Ishikawa (cell line): ENCODE data around the gene RAP2C.
A peak's percentile ranks its signal among the peaks of the same experiment; 100 is the strongest.

ENCODE experiments used
- CEBPB ChIP-seq: IDR thresholded peaks from 2 replicates; pipeline ENCODE4 v1.6.1; 2012
- CREB1 ChIP-seq: IDR thresholded peaks from 2 replicates; pipeline ENCODE4 v1.6.1; 2012; ENCODE audit warnings: low read depth
- EGR1 ChIP-seq: IDR thresholded peaks from 2 replicates; pipeline ENCODE4 v1.6.1; 2012
- EP300 ChIP-seq: IDR thresholded peaks from 2 replicates; pipeline ENCODE4 v1.6.1; 2012; ENCODE audit warnings: borderline replicate concordance
- FOXM1 ChIP-seq: IDR thresholded peaks from 2 replicates; pipeline ENCODE4 v1.6.1; 2012; ENCODE audit warnings: low read depth, borderline replicate concordance
- NFIC ChIP-seq: IDR thresholded peaks from 2 replicates; pipeline ENCODE4 v1.6.1; 2012
- RAD21 ChIP-seq: IDR thresholded peaks from 2 replicates; pipeline ENCODE4 v1.6.1; 2012; ENCODE audit warnings: low read depth
- TAF1 ChIP-seq: IDR thresholded peaks from 2 replicates; pipeline ENCODE4 v1.6.1; 2012; ENCODE audit warnings: low read depth, mild to moderate bottlenecking
- TCF12 ChIP-seq: IDR thresholded peaks from 2 replicates; pipeline ENCODE4 v1.6.1; 2012; ENCODE audit warnings: low read depth
- TEAD4 ChIP-seq: IDR thresholded peaks from 2 replicates; pipeline ENCODE4 v1.6.1; 2012
- USF1 ChIP-seq: IDR thresholded peaks from 2 replicates; pipeline ENCODE4 v1.6.1; 2012
- YY1 ChIP-seq: IDR thresholded peaks from 2 replicates; pipeline ENCODE4 v1.6.1; 2012; ENCODE audit warnings: low read depth
- ZBTB7A ChIP-seq: IDR thresholded peaks from 2 replicates; pipeline ENCODE4 v1.6.1; 2012; ENCODE audit warnings: low read depth
- TF ChIP-seq, protein P1 (sequence below): IDR thresholded peaks from 2 replicates; pipeline ENCODE4 v1.6.1; 2012; ENCODE audit warnings: low read depth, mild to moderate bottlenecking
- TF ChIP-seq, protein P2 (sequence below): IDR thresholded peaks from 2 replicates; pipeline ENCODE4 v1.6.1; 2012

The RAP2C gene

DNA sequence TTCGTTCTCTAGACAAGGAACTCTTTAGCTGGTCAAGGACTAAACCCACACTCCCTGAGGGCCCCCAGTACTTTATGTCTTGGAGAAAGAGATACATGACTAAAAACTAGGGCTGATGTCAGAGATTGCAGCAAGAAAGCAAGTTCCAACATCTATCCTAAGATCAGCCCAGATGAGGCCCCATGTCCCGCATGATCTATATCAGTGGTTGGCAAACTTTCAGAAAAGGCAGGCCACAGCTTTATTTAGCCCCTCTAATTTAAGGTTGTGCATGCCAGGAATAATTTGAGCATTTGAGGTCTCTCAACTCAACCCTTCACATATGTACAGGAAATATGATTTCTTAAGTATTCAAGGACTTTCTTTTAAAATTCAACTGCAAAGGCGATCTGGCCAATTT is 47.4 kb downstream of the RAP2C start:
- TF ChIP-seq, protein P1, sequence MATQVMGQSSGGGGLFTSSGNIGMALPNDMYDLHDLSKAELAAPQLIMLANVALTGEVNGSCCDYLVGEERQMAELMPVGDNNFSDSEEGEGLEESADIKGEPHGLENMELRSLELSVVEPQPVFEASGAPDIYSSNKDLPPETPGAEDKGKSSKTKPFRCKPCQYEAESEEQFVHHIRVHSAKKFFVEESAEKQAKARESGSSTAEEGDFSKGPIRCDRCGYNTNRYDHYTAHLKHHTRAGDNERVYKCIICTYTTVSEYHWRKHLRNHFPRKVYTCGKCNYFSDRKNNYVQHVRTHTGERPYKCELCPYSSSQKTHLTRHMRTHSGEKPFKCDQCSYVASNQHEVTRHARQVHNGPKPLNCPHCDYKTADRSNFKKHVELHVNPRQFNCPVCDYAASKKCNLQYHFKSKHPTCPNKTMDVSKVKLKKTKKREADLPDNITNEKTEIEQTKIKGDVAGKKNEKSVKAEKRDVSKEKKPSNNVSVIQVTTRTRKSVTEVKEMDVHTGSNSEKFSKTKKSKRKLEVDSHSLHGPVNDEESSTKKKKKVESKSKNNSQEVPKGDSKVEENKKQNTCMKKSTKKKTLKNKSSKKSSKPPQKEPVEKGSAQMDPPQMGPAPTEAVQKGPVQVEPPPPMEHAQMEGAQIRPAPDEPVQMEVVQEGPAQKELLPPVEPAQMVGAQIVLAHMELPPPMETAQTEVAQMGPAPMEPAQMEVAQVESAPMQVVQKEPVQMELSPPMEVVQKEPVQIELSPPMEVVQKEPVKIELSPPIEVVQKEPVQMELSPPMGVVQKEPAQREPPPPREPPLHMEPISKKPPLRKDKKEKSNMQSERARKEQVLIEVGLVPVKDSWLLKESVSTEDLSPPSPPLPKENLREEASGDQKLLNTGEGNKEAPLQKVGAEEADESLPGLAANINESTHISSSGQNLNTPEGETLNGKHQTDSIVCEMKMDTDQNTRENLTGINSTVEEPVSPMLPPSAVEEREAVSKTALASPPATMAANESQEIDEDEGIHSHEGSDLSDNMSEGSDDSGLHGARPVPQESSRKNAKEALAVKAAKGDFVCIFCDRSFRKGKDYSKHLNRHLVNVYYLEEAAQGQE, result no peak
- TF ChIP-seq YY1 (no peak), RAD21 (no peak), EP300 (no peak), FOXM1 (no peak), TCF12 (no peak), NFIC (no peak), CEBPB (no peak), CREB1 (no peak), TAF1 (no peak), EGR1 (no peak), USF1 (no peak), TEAD4 (no peak)
- TF ChIP-seq, protein P2, sequence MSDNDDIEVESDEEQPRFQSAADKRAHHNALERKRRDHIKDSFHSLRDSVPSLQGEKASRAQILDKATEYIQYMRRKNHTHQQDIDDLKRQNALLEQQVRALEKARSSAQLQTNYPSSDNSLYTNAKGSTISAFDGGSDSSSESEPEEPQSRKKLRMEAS, result no peak

DNA sequence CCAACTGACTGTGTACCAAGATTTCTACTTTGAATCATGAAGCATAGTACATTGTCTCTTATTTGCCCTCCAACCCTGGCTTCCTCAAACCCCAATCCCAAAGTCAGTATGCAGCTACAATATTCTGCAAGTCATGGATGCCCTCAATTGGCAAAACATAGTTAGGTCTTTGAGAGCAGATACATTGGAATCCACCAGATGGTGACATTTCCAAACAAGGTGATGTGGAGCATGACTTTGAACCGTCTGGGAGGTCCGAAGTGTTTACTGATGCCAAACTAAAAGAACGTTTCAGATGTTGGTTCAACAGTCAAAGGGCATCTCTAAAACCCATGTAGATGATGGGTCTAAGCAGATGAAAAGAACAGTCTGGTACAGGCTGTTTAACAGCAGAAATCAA is 47.8 kb downstream of the RAP2C start:
- TF ChIP-seq EP300 (no peak), CEBPB (no peak), TAF1 (no peak), NFIC (no peak), RAD21 (0 out of 2 replicates have a peak, but pooled peaks have one; percentile 3), TEAD4 (no peak), EGR1 (no peak), USF1 (no peak)
- TF ChIP-seq, protein P2, result no peak

DNA sequence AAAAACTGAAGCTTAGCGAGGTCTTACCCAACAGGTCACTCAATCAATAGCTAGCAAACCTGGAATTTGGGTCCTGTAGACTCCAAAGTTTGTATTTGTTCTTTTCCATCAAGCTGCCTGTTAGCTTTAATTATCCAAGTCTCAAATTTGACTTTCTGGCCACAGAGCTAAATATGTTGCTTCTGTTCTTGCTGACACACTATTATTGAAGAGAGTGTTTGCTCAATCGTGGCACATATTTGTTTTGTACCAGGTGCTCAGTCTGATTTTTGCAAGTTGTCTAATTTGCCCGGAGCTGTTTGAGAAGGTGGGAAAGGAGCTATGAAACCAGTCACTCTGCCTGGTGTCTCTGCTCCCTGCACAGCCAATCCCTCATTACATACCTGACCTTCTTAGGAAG is 49.7 kb downstream of the RAP2C start:
- TF ChIP-seq CREB1, result no peak
- no peak for TF ChIP-seq TCF12
- TF ChIP-seq RAD21, result no peak
- TF ChIP-seq ZBTB7A, result no peak
- no peak for TF ChIP-seq TAF1
- no peak for TF ChIP-seq EGR1

DNA sequence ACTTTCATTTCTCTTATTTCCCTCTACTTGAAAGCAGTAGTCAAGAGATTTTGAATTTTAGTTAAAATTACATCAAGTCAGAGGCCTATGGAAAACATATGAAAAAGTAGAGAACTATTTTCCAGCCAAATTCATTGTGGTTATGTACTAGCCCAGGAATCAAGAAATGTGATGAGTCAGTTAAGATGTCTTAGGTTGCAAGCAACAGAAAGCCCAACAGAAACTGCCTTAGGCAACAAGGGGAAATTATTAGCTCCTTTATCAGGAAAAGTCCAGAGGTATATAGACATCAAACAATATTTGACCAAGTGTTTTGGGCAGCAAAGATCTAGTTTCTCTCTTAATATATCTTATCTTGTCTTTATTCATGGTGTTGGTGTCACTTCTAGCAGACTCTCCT is 53.6 kb downstream of the RAP2C start:
- TF ChIP-seq FOXM1 (no peak), USF1 (no peak), TAF1 (no peak), CREB1 (no peak), EGR1 (no peak), TEAD4 (no peak), YY1 (no peak), CEBPB (no peak)
- TF ChIP-seq, protein P1, result no peak

GRCh38 chrX:132165005-132165404 is 54.2 kb downstream of the RAP2C start:
- no peak for TF ChIP-seq NFIC
- TF ChIP-seq USF1, result no peak
- no peak for TF ChIP-seq ZBTB7A
- TF ChIP-seq EGR1, result no peak
- no peak for TF ChIP-seq YY1
- TF ChIP-seq, protein P2, result no peak
- TF ChIP-seq CREB1, result no peak
- TF ChIP-seq FOXM1, result no peak
- no peak for TF ChIP-seq EP300
- TF ChIP-seq RAD21, result no peak
- TF ChIP-seq TCF12, result no peak
- no peak for TF ChIP-seq TEAD4
- TF ChIP-seq CEBPB, result no peak
- TF ChIP-seq, protein P1, result no peak
- no peak for TF ChIP-seq TAF1
